HG02588 (cell line): Measurements from ENCODE around the gene HOXA7.

Experiments
- ATAC-seq: cut with Tn5 transposase; IDR thresholded peaks from one replicate; pipeline ENCODE4 v1.9.1; 2021; ENCODE audit warnings: mild to moderate bottlenecking, moderate library complexity; ENCODE audit not compliant: unreplicated experiment

Gene HOXA7

GRCh38 chr7:27122077-27122910 is 34.2 kb downstream of the HOXA7 start:
- ATAC-seq, result no peak

- ATAC-seq, result no peak
These were observed 34.8 kb downstream of the HOXA7 start for GRCh38 chr7:27121684-27122076.

- no peak for ATAC-seq
These were observed 37.0 kb downstream of the HOXA7 start for GRCh38 chr7:27119412-27119911.

GRCh38 chr7:27118580-27118979 is 37.9 kb downstream of the HOXA7 start:
- no peak for ATAC-seq

- ATAC-seq, result no peak
These were observed 38.5 kb downstream of the HOXA7 start for GRCh38 chr7:27117887-27118491.

GRCh38 chr7:27116962-27117886 is 39.3 kb downstream of the HOXA7 start:
- ATAC-seq, result no peak

GRCh38 chr7:27116031-27116961 is 40.2 kb downstream of the HOXA7 start:
- no peak for ATAC-seq

GRCh38 chr7:27115221-27116026 is 41.1 kb downstream of the HOXA7 start:
- no peak for ATAC-seq

GRCh38 chr7:27114881-27115220 is 41.6 kb downstream of the HOXA7 start:
- ATAC-seq, result no peak

GRCh38 chr7:27113991-27114769 is 42.3 kb downstream of the HOXA7 start:
- no peak for ATAC-seq

- ATAC-seq, result no peak
These were observed 43.2 kb downstream of the HOXA7 start for GRCh38 chr7:27112955-27113949.

GRCh38 chr7:27112361-27112760 is 44.1 kb downstream of the HOXA7 start:
- no peak for ATAC-seq

- no peak for ATAC-seq
These were observed 44.7 kb downstream of the HOXA7 start for GRCh38 chr7:27111751-27112277.

- no peak for ATAC-seq
These were observed 45.3 kb downstream of the HOXA7 start for GRCh38 chr7:27111042-27111750.

- ATAC-seq, result no peak
These were observed 46.1 kb downstream of the HOXA7 start for GRCh38 chr7:27110186-27111031.
